ENCODE measurements around the gene NCKIPSD.

The NCKIPSD gene

DNA sequence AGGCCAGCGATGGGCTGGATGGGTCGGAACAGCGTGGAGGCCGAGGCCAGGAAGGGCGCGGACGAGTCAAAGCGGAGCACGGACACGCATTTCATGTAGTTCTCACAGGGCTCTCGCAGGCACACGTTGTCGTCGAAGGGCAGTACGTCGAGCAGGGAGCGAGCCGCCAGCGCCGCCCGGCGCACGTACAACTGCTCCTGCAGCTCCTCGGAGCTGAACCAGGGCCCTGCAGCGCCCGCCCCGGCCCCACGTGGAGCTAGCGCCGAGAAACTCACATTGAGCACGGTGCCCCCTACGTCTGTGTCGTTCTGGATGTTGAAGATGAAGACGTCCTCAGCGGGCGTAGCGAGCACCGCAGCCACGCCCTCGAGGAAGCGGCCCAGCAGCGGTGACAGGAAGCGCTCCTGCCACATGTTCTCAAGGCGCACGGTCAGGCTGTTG is 28.9 kb downstream of the NCKIPSD start:
- TF ChIP-seq, protein P1, sequence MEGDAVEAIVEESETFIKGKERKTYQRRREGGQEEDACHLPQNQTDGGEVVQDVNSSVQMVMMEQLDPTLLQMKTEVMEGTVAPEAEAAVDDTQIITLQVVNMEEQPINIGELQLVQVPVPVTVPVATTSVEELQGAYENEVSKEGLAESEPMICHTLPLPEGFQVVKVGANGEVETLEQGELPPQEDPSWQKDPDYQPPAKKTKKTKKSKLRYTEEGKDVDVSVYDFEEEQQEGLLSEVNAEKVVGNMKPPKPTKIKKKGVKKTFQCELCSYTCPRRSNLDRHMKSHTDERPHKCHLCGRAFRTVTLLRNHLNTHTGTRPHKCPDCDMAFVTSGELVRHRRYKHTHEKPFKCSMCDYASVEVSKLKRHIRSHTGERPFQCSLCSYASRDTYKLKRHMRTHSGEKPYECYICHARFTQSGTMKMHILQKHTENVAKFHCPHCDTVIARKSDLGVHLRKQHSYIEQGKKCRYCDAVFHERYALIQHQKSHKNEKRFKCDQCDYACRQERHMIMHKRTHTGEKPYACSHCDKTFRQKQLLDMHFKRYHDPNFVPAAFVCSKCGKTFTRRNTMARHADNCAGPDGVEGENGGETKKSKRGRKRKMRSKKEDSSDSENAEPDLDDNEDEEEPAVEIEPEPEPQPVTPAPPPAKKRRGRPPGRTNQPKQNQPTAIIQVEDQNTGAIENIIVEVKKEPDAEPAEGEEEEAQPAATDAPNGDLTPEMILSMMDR (IDR thresholded peaks at IDR 0.05; ENCODE audit: low read depth, low read length) = no peak
- no peak for DNase-seq (ENCODE audit: low read depth, low spot score)
- in situ Hi-C loops (cut with HindIII; ENCODE audit: low sequenced_read_pairs) = no loop called here
- no peak overlapping the region for H3K4me3 ChIP-seq (ENCODE audit: low read depth, low read length)

- TF ChIP-seq, protein P1 (IDR thresholded peaks at IDR 0.05; ENCODE audit: low read depth, low read length) = peak; percentile 55
- DNase-seq (ENCODE audit: low read depth, low spot score) = peak; percentile 52
- in situ Hi-C loops (cut with HindIII; ENCODE audit: low sequenced_read_pairs) = no loop called here
- peak overlapping the region; percentile 31 for H3K4me3 ChIP-seq (ENCODE audit: low read depth, low read length)
These were observed 29.5 kb downstream of the NCKIPSD start for GRCh38 chr3:48656061-48656840.

DNA sequence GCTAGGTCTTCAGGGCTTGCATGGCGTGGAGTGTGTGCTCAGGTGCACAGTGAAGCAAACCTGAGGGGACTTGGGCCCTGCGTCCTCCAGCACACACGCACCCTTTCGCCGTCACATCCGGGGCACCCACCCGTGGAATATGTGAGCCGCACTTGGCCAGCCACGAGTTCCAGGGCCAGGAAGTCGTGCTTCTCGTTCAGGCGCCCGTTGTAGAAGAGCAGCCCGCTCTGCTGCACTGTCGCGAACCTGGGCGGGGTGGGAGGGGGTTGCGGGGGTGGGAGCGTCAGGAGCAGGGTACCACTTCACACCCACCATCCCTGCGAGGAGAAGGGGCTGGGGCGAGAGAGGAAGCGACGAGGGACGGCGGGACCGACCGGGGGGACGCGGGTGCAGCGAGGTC is 30.1 kb downstream of the NCKIPSD start:
- H3K4me3 ChIP-seq (ENCODE audit: low read depth, low read length) = peak overlapping the region; percentile 31
- TF ChIP-seq, protein P1 (IDR thresholded peaks at IDR 0.05; ENCODE audit: low read depth, low read length) = no peak
- in situ Hi-C loops (cut with HindIII; ENCODE audit: low sequenced_read_pairs) = no loop called here
- no peak for DNase-seq (ENCODE audit: low read depth, low spot score)

- H3K4me3 ChIP-seq (ENCODE audit: low read depth, low read length) = no peak overlapping the region
- TF ChIP-seq, protein P1 (IDR thresholded peaks at IDR 0.05; ENCODE audit: low read depth, low read length) = no peak
- in situ Hi-C loops (cut with HindIII; ENCODE audit: low sequenced_read_pairs) = no loop called here
- no peak for DNase-seq (ENCODE audit: low read depth, low spot score)
These were observed 30.7 kb downstream of the NCKIPSD start for GRCh38 chr3:48655063-48655462.

- H3K4me3 ChIP-seq (ENCODE audit: low read depth, low read length) = no peak overlapping the region
- TF ChIP-seq, protein P1 (IDR thresholded peaks at IDR 0.05; ENCODE audit: low read depth, low read length) = no peak
- DNase-seq (ENCODE audit: low read depth, low spot score) = no peak
- in situ Hi-C loops (cut with HindIII; ENCODE audit: low sequenced_read_pairs) = no loop called here
These were observed 32.6 kb downstream of the NCKIPSD start for GRCh38 chr3:48652923-48653715.

DNA sequence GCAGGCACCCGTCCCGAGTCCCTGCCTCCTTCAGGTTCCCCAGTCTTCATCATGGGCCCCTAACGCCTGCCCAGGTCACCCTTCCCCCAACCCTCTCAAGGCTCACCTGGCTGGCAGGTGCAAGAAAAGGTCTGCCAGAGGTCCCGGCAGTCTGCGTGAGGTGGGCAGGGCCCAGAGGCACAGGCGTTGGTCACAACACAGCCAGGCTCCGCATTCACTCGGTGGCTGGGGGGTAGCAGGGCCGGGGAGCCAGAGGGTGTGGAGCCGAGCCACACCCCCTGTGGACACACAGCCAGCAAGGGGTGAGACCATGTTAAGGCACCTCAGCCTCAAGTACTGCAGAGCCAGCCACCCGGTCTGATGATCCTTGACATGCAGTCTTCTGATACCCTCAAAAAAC is 33.9 kb downstream of the NCKIPSD start:
- no peak for DNase-seq (ENCODE audit: low read depth, low spot score)
- no peak overlapping the region for H3K4me3 ChIP-seq (ENCODE audit: low read depth, low read length)
- TF ChIP-seq, protein P1 (IDR thresholded peaks at IDR 0.05; ENCODE audit: low read depth, low read length) = no peak
- in situ Hi-C loops (cut with HindIII; ENCODE audit: low sequenced_read_pairs) = no loop called here
